H1 (cell line): ENCODE data around the gene TJP2. TPM values are rescaled to one million over a fixed set of nuclear protein-coding genes. Genes with fewer than 3 reads are reported as not detected.
A peak's percentile ranks its signal among the peaks of the same experiment; 100 is the strongest.
"Not testable (repeated sequence)": the region's sequence is repeated elsewhere in the genome, so short reads cannot be mapped to it uniquely, and the experiment has no call there.

Experiments used
- CTCF ChIA-PET: fragments of 300-600 bp; sonication (Branson Sonifier 250); formaldehyde crosslinking; loops from one replicate; lab custom pipeline; 2021; ENCODE audit not compliant: partially characterized antibody; lab: Charles Lee
- POLR2A ChIA-PET: fragments of 300-600 bp; sonication (Branson Sonifier 250); formaldehyde crosslinking; loops from one replicate; lab custom pipeline; 2021; ENCODE audit warnings: inconsistent platforms; ENCODE audit not compliant: partially characterized antibody; lab: Charles Lee
- DNase-seq, 2 experiments: peaks; one replicate each; pipeline versions ENCODE4 v3.0.0 to v3.0.0-alpha.2; 2010 to 2022; ENCODE audit warnings: low spot score in 2 of 2, low read depth in 1 of 2, mixed read lengths in 1 of 2
- FAIRE-seq: peaks from 2 replicates; lab custom pipeline; 2011; peaks lifted over from hg19 to GRCh38; lab: Jason Lieb, UNC
- H2AFZ ChIP-seq: 2 replicates; pipeline ENCODE4 v1.8.1; 2012; ENCODE audit warnings: low read length, inconsistent platforms
- H2AK5ac ChIP-seq: 2 replicates; pipeline ENCODE4 v1.6.1; 2013; ENCODE audit warnings: low read depth, low read length
- H2BK120ac ChIP-seq: replicated peaks from 2 replicates; pipeline ENCODE3; 2013; ENCODE audit warnings: low read depth, low read length, inconsistent platforms
- H2BK12ac ChIP-seq: 2 replicates; pipeline ENCODE4 v1.6.1; 2013; ENCODE audit warnings: low read depth, low read length
- H2BK15ac ChIP-seq: 2 replicates; pipeline ENCODE4 v1.6.1; 2013; ENCODE audit warnings: low read length
- H2BK20ac ChIP-seq: 2 replicates; pipeline ENCODE4 v1.6.1; 2013; ENCODE audit warnings: low read length
- H2BK5ac ChIP-seq: 2 replicates; pipeline ENCODE4 v1.6.1; 2013; ENCODE audit warnings: low read depth, low read length
- H3K14ac ChIP-seq: 2 replicates; pipeline ENCODE4 v1.6.1; 2013; ENCODE audit warnings: inconsistent platforms; ENCODE audit not compliant: insufficient read length
- H3K18ac ChIP-seq: 2 replicates; pipeline ENCODE4 v1.6.1; 2013; ENCODE audit warnings: low read length; ENCODE audit errors: extremely low read depth
- H3K23ac ChIP-seq: 2 replicates; pipeline ENCODE4 v1.6.1; 2013; ENCODE audit warnings: inconsistent platforms; ENCODE audit not compliant: insufficient read length
- H3K23me2 ChIP-seq: 2 replicates; pipeline ENCODE4 v1.6.1; 2013; ENCODE audit warnings: low read depth, low read length
- H3K27ac ChIP-seq: 2 replicates; pipeline ENCODE4 v1.6.1; 2011; ENCODE audit warnings: low read depth, low read length, inconsistent platforms
- H3K27me3 ChIP-seq, 4 experiments: replicated peaks in 1 of 4; 1 replicate in 1 of 4; 2 replicates in 3 of 4; pipeline versions ENCODE4 v1.6.1 to v1.8.1; 2011 to 2013; ENCODE audit warnings: low read length in 3 of 4, mild to moderate bottlenecking in 3 of 4, inconsistent platforms in 2 of 4, mixed read lengths in 2 of 4, moderate library complexity in 1 of 4; ENCODE audit not compliant: control insufficient read depth in 3 of 4, insufficient read depth in 3 of 4; ENCODE audit errors: extremely low read depth in 1 of 4
- H3K36me3 ChIP-seq, 4 experiments: 2 replicates each; pipeline versions ENCODE4 v1.6.1 to v1.8.1; 2011 to 2013; ENCODE audit warnings: mild to moderate bottlenecking in 4 of 4, low read length in 3 of 4, moderate library complexity in 2 of 4, control low read depth in 1 of 4, inconsistent platforms in 1 of 4; ENCODE audit not compliant: insufficient read depth in 4 of 4, control insufficient read depth in 2 of 4
- H3K4ac ChIP-seq: replicated peaks from 2 replicates; pipeline ENCODE3; 2013; ENCODE audit warnings: low read length, low read depth, mixed read lengths, inconsistent platforms; ENCODE audit not compliant: insufficient read length
- H3K4me1 ChIP-seq, 4 experiments: replicated peaks in 1 of 4; 1 replicate in 1 of 4; 2 replicates in 3 of 4; pipeline versions ENCODE4 v1.6.1 to v1.8.1; 2011 to 2013; ENCODE audit warnings: low read length in 3 of 4, inconsistent platforms in 2 of 4, mixed read lengths in 1 of 4; ENCODE audit not compliant: insufficient read depth in 4 of 4, control insufficient read depth in 3 of 4
- H3K4me2 ChIP-seq, 2 experiments: 2 replicates each; pipeline versions ENCODE4 v1.6.1 to v1.8.1; 2011 to 2013; ENCODE audit warnings: low read depth in 2 of 2, low read length in 2 of 2, control low read depth in 1 of 2, inconsistent platforms in 1 of 2, mild to moderate bottlenecking in 1 of 2; ENCODE audit not compliant: insufficient read depth in 1 of 2
- H3K4me3 ChIP-seq, 4 experiments: fragments of 200-600, 300-600 bp in 1 of 4; sonication (generic), shearing (Covaris generic), sonication (Bioruptor Twin) in 1 of 4; 2 replicates each; pipeline versions ENCODE4 v1.5.1 to v1.8.1; 2011 to 2016; ENCODE audit warnings: low read length in 4 of 4, low read depth in 3 of 4, control low read depth in 2 of 4, inconsistent platforms in 2 of 4, mild to moderate bottlenecking in 2 of 4, mixed read lengths in 1 of 4, moderate library complexity in 1 of 4; ENCODE audit not compliant: insufficient read depth in 2 of 4; ENCODE audit errors: extremely low read depth in 1 of 4
- H3K56ac ChIP-seq: replicated peaks from 2 replicates; pipeline ENCODE3; 2013; ENCODE audit warnings: low read depth, mild to moderate bottlenecking, mixed read lengths, low read length, inconsistent platforms; ENCODE audit not compliant: insufficient read length
- H3K79me1 ChIP-seq: 2 replicates; pipeline ENCODE4 v1.6.1; 2013; ENCODE audit warnings: low read depth, low read length, control low read depth
- H3K79me2 ChIP-seq, 2 experiments: 2 replicates each; pipeline versions ENCODE4 v1.6.1 to v1.8.1; 2012 to 2013; ENCODE audit warnings: low read length in 2 of 2, mild to moderate bottlenecking in 2 of 2, inconsistent platforms in 1 of 2; ENCODE audit not compliant: insufficient read depth in 2 of 2, control insufficient read depth in 1 of 2
- H3K9ac ChIP-seq, 4 experiments: replicated peaks in 1 of 4; 1 replicate in 1 of 4; 2 replicates in 3 of 4; pipeline versions ENCODE4 v1.6.1 to v1.8.1; 2011 to 2013; ENCODE audit warnings: low read depth in 3 of 4, low read length in 3 of 4, control low read depth in 2 of 4, mild to moderate bottlenecking in 2 of 4, moderate library complexity in 2 of 4, inconsistent platforms in 1 of 4; ENCODE audit errors: extremely low read depth in 1 of 4
- H3K9me3 ChIP-seq, 2 experiments: 2 replicates each; pipeline versions ENCODE4 v1.6.1 to v1.8.1; 2012 to 2013; ENCODE audit warnings: mild to moderate bottlenecking in 2 of 2, moderate library complexity in 2 of 2, control low read depth in 1 of 2, inconsistent platforms in 1 of 2, low read depth in 1 of 2, low read length in 1 of 2, mixed read lengths in 1 of 2; ENCODE audit not compliant: insufficient read depth in 2 of 2
- H4K20me1 ChIP-seq, 2 experiments: replicated peaks in 1 of 2; 2 replicates each; pipeline versions ENCODE3 to v1.8.1; 2011 to 2013; ENCODE audit warnings: inconsistent platforms in 2 of 2, low read length in 2 of 2, mild to moderate bottlenecking in 1 of 2; ENCODE audit not compliant: insufficient read depth in 2 of 2, control insufficient read depth in 1 of 2
- H4K5ac ChIP-seq: 2 replicates; pipeline ENCODE4 v1.6.1; 2013; ENCODE audit warnings: low read length, low read depth, mixed read lengths, inconsistent platforms; ENCODE audit not compliant: insufficient read length
- H4K8ac ChIP-seq: 2 replicates; pipeline ENCODE4 v1.8.0; 2013; ENCODE audit warnings: mild to moderate bottlenecking, moderate library complexity, low read length, inconsistent platforms; ENCODE audit not compliant: insufficient read depth; ENCODE audit errors: extremely low read depth
- H4K91ac ChIP-seq: replicated peaks from 2 replicates; pipeline ENCODE3; 2013; ENCODE audit warnings: low read length, mixed read lengths, inconsistent platforms; ENCODE audit not compliant: insufficient read length
- CTBP2 ChIP-seq: IDR thresholded peaks from 2 replicates; pipeline ENCODE4 v1.7.0; 2011; ENCODE audit warnings: borderline replicate concordance, mild to moderate bottlenecking, moderate library complexity, mixed read lengths, low read length; ENCODE audit not compliant: insufficient read depth, insufficient read length
- PHF8 ChIP-seq: fragments of 200-600 bp; sonication (generic); conservative IDR thresholded peaks from 2 replicates; pipeline ENCODE4 v1.7.1; 2012; ENCODE audit warnings: low read depth, mild to moderate bottlenecking, inconsistent platforms, low read length, moderate library complexity
- USF2 ChIP-seq: IDR thresholded peaks from 2 replicates; pipeline ENCODE4 v1.6.1; 2011; ENCODE audit warnings: low read length, improper control_type of control experiment
- WGBS, 2 experiments: shearing (Covaris generic) in 1 of 2; methylation state at CpG; one replicate each; pipeline versions ENCODE4 v1.1.6 to v1.1.7; 2013 to 2015; ENCODE audit warnings: low lambda C conversion rate in 2 of 2, mixed read lengths in 2 of 2, inconsistent platforms in 1 of 2, low coverage in 1 of 2, missing lambda C conversion rate in 1 of 2; ENCODE audit not compliant: insufficient replicate concordance in 2 of 2, insufficient coverage in 1 of 2, insufficient read length in 1 of 2; ENCODE audit errors: extremely low coverage in 1 of 2, missing lambda C conversion rate in 1 of 2; 5-methylcytosine and 5-hydroxymethylcytosine counted together
- polyA plus RNA-seq, 7 experiments: library from polyadenylated mRNA; depleted of rRNA in 3 of 7; stranded (reverse) in 5 of 7; unstranded in 2 of 7; fragments of >200 nt in 5 of 7; fragments of 200-250 nt in 2 of 7; gene quantifications; 1 replicate in 5 of 7; 2 replicates in 1 of 7; 4 replicates in 1 of 7; pipeline versions ENCODE4 v1.2.1 to v1.2.3, GENCODE V29; 2011 to 2013; ENCODE audit warnings: missing spikeins in 2 of 7, mixed read lengths in 2 of 7
- total RNA-seq: library from RNA; stranded (reverse); fragmentation: NEBNext Ultra II Directional; extraction: Animal tissue kit (Norgen Biotek cat#: 25700); gene quantifications from 2 replicates; pipeline ENCODE4 v1.2.1, GENCODE V29; 2021

The TJP2 gene
- total and polyA plus RNA-seq, 2 of the 8 experiments (the other 6 are each of a cell fraction or from before 2014, with no cell fraction given): 54.9 to 137 TPM

GRCh38 chr9:69158471-69158870 lies 15.6 kb upstream of the TJP2 start (continued):
- no peak for TF ChIP-seq PHF8
- TF ChIP-seq USF2: no peak
- no peak for TF ChIP-seq CTBP2

DNA sequence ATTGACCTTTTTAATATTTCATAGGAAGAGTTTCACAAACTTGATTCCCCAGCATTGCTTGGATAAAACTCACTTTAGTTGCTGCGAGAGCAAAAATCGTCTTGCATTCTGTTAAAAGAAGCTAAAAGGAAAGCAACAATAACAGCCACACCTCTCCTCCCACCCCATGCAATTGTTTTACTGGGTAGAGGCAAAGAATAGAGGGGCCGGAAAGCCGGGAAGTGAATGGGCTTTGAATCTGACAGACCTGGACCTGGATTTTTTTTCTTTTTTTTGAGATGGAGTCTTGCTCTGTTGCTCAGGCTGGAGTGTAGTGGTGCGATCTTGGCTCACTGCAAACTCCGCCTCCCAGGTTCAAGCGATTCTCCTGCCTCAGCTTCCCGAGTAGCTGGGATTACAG lies 9.5 kb upstream of the TJP2 start:
- H4K91ac ChIP-seq, H2AFZ ChIP-seq: not testable (repeated sequence)

More for the DNA sequence above, 9.5 kb upstream of the TJP2 start:
- H3K14ac ChIP-seq, H2BK12ac ChIP-seq, H3K18ac ChIP-seq, H3K79me1 ChIP-seq, H3K4me3 ChIP-seq, H3K9me3 ChIP-seq, FAIRE-seq, H3K9ac ChIP-seq, H3K27me3 ChIP-seq, H3K23me2 ChIP-seq, H2BK5ac ChIP-seq, H2BK20ac ChIP-seq, H3K23ac ChIP-seq, H4K20me1 ChIP-seq, H3K4ac ChIP-seq, H2BK15ac ChIP-seq, H3K56ac ChIP-seq, H3K4me2 ChIP-seq, H2AK5ac ChIP-seq, H3K36me3 ChIP-seq, H4K5ac ChIP-seq, H2BK120ac ChIP-seq, H3K4me1 ChIP-seq, H3K27ac ChIP-seq, H4K8ac ChIP-seq: not testable (repeated sequence)
- CTCF ChIA-PET: interaction anchor here (1.1 to 2.7 kb wide), 7 partner anchors 11 to 100 kb away, joined by 3 to 18 read pairs (median 5); no protein-coding TSS in a partner anchor
- H3K79me2 ChIP-seq: peaks cover 0 to 27% of the 10 kb centered on the region in 2 experiments; a peak in 2 of 4 replicates
- POLR2A ChIA-PET: interaction anchor here (0.7 to 2.4 kb wide), 6 partner anchors 9 to 44 kb away, joined by 3 to 12 read pairs (median 4); partner anchors contain the start of gene TJP2
- 96% methylated on average over 8 of the region's 8 CpGs; no CpG with 5 or more reads in 1 of the 2 experiments for WGBS, 2 experiments
- peak in 1 of 2 experiments; percentile 33 for DNase-seq
